Hepatocyte (in vitro differentiated cells): ENCODE measurements around the gene DCAF6. TPM values are rescaled to one million over a fixed set of nuclear protein-coding genes. Genes with fewer than 3 reads are reported as not detected.
"Not testable (repeated sequence)": the region's sequence is repeated elsewhere in the genome, so short reads cannot be mapped to it uniquely, and the experiment has no call there.

Experiments
- DNase-seq: peaks from one replicate; pipeline ENCODE4 v3.0.0-alpha.2; 2016; ENCODE audit warnings: low spot score
- H2AFZ ChIP-seq: fragments of 200-600 bp; sonication (generic); 2 replicates; pipeline ENCODE4 v1.6.0; 2016; ENCODE audit warnings: antibody characterized with exemption, mild to moderate bottlenecking
- H3K27ac ChIP-seq: fragments of 200-600 bp; sonication (generic); 2 replicates; pipeline ENCODE4 v1.5.1; 2016; ENCODE audit warnings: mild to moderate bottlenecking
- H3K27me3 ChIP-seq: fragments of 200-600 bp; sonication (generic); 2 replicates; pipeline ENCODE4 v1.6.1; 2016
- H3K36me3 ChIP-seq: fragments of 200-600 bp; sonication (generic); replicated peaks from 2 replicates; pipeline ENCODE4 v1.5.1; 2016; ENCODE audit warnings: low read depth; ENCODE audit not compliant: insufficient read depth
- H3K4me1 ChIP-seq: fragments of 200-600 bp; sonication (generic); 2 replicates; pipeline ENCODE4 v1.5.1; 2016; ENCODE audit warnings: mild to moderate bottlenecking, moderate library complexity; ENCODE audit not compliant: insufficient read depth
- H3K4me2 ChIP-seq: fragments of 200-600 bp; sonication (generic); 2 replicates; pipeline ENCODE4 v1.6.0; 2016
- H3K4me3 ChIP-seq: fragments of 200-600 bp; sonication (generic); 2 replicates; pipeline ENCODE4 v1.5.1; 2016; ENCODE audit warnings: mild to moderate bottlenecking
- H3K79me2 ChIP-seq: fragments of 200-600 bp; sonication (generic); 2 replicates; pipeline ENCODE4 v1.6.0; 2017; ENCODE audit warnings: mild to moderate bottlenecking
- H3K9me2 ChIP-seq: fragments of 200-600 bp; sonication (generic); replicated peaks from 2 replicates; pipeline ENCODE4 v1.6.0; 2017; ENCODE audit warnings: mild to moderate bottlenecking; ENCODE audit not compliant: insufficient read depth
- H3K9me3 ChIP-seq: fragments of 200-600 bp; sonication (generic); 2 replicates; pipeline ENCODE4 v1.5.1; 2016; ENCODE audit warnings: low read depth, mild to moderate bottlenecking
- H4K20me1 ChIP-seq: fragments of 200-600 bp; sonication (generic); 2 replicates; pipeline ENCODE4 v1.6.0; 2016; ENCODE audit warnings: mild to moderate bottlenecking; ENCODE audit not compliant: insufficient read depth, poor library complexity, severe bottlenecking
- EZH2 ChIP-seq: fragments of 200-600 bp; sonication (generic); IDR thresholded peaks from 2 replicates; pipeline ENCODE4 v1.6.1; 2016; ENCODE audit warnings: antibody characterized with exemption, mild to moderate bottlenecking, borderline replicate concordance
- EZH2phosphoT487 ChIP-seq: fragments of 200-600 bp; sonication (generic); IDR thresholded peaks from one replicate; pipeline ENCODE4 v1.6.1; 2018; ENCODE audit warnings: antibody characterized with exemption, mild to moderate bottlenecking, low read depth, moderate library complexity; ENCODE audit not compliant: unreplicated experiment, severe bottlenecking
- WGBS: methylation state at CpG from one replicate; pipeline ENCODE4 v1.1.6; 2016; ENCODE audit warnings: low lambda C conversion rate; ENCODE audit errors: missing lambda C conversion rate; 5-methylcytosine and 5-hydroxymethylcytosine counted together
- polyA plus RNA-seq: library from polyadenylated mRNA; unstranded; fragments of >200 nt; fragmentation: Nextera tagmentation; extraction: Ambion mirVana; gene quantifications from 2 replicates; pipeline ENCODE4 v1.2.1, GENCODE V29; 2016
- total RNA-seq: library from RNA; depleted of rRNA; stranded (reverse); fragments of >200 nt; gene quantifications from 2 replicates; pipeline ENCODE4 v1.2.3, GENCODE V29; 2014
- TF ChIP-seq, protein P1 (sequence below): fragments of 200-600 bp; sonication (generic); IDR thresholded peaks from 2 replicates; pipeline ENCODE4 v1.5.1; 2016; ENCODE audit warnings: antibody characterized with exemption, mild to moderate bottlenecking; ENCODE audit not compliant: poor library complexity

DCAF6 gene
- total and polyA plus RNA-seq, 2 experiments from 2014 or later, result 62.7 to 69.4 TPM

DNA sequence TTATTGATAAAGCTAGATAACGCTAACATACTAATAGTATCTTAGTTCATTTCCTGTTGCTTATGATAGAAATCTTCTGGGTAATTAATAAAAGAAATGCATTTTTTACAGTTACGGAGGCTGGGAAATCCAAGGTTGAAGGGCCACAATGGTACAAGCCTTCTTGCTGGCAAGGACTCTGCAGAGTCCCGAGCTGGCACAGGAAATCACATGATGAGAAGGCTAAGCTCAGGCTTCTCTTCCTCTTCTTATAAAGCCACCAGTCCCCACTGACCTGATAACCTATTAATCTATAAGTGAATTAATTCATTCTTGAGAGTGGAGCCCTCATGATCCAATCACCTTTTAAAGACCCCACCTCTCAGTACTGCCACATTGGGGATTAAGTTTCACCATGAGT is 117.6 kb downstream of the DCAF6 start:
- Histone ChIP-seq H2AFZ (no peak overlapping the region), H3K4me3 (no peak overlapping the region), H3K4me2 (no peak overlapping the region), H3K27me3 (no peaks in the 10 kb centered on the region), H3K4me1 (no peaks in the 10 kb centered on the region), H3K9me3 (no peaks in the 10 kb centered on the region), H4K20me1 (no peaks in the 10 kb centered on the region), H3K9me2 (no peaks in the 10 kb centered on the region), H3K36me3 (no peaks in the 10 kb centered on the region), H3K27ac (no peak overlapping the region), H3K79me2 (no peaks in the 10 kb centered on the region)
- 96% methylated on average over 3 of the region's 3 CpGs for WGBS
- TF ChIP-seq, protein P1, sequence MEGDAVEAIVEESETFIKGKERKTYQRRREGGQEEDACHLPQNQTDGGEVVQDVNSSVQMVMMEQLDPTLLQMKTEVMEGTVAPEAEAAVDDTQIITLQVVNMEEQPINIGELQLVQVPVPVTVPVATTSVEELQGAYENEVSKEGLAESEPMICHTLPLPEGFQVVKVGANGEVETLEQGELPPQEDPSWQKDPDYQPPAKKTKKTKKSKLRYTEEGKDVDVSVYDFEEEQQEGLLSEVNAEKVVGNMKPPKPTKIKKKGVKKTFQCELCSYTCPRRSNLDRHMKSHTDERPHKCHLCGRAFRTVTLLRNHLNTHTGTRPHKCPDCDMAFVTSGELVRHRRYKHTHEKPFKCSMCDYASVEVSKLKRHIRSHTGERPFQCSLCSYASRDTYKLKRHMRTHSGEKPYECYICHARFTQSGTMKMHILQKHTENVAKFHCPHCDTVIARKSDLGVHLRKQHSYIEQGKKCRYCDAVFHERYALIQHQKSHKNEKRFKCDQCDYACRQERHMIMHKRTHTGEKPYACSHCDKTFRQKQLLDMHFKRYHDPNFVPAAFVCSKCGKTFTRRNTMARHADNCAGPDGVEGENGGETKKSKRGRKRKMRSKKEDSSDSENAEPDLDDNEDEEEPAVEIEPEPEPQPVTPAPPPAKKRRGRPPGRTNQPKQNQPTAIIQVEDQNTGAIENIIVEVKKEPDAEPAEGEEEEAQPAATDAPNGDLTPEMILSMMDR, result no peak
- TF ChIP-seq EZH2phosphoT487 (no peak), EZH2 (no peak)
- no peak for DNase-seq

DNA sequence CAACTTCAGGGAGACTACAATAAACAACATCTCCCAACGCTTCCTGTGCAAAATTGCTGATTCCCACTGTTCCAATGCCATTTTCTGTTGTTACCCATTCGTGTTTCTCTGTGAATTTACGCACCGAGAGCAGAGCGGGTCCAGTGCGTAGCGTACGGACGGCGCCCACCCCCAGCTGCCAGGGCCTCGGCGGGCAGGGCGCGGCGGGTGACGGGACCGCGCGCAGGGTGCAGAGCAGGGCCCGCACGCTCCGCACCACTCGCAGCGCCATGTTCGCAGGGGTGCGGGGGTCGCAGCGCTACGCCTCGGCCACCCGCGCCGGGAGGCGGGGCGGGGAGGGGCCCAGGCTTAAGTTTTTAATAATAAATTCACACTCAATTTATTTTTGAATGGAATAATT is 119.7 kb downstream of the DCAF6 start:
- not testable (repeated sequence) for H3K27ac ChIP-seq, H3K9me2 ChIP-seq, H3K9me3 ChIP-seq, H3K79me2 ChIP-seq, H3K36me3 ChIP-seq, H4K20me1 ChIP-seq, H3K4me3 ChIP-seq, H2AFZ ChIP-seq, H3K27me3 ChIP-seq, H3K4me1 ChIP-seq, DNase-seq, H3K4me2 ChIP-seq
- 94% methylated on average over 18 of the region's 35 CpGs for WGBS

DNA sequence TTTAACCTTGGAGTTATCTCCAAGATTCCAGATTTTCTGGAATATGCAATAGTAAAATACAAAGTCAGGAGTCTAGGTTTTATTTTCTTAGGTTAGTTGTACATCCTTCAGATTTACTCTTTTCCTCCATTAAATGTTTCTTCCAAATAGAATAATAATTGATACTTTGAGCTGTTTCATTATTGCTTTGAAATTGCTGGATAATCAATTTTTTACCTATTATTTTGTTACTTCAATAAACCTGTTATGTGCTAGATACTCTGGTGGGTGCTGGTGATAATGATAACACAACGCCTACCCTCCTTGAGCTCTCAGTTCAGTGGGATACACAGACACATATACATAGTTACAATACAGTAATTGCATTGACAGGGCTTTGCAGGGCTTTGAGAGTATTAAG is 120.9 kb downstream of the DCAF6 start:
- H3K27me3 ChIP-seq, result no peaks in the 10 kb centered on the region
- H3K4me2 ChIP-seq, result no peak overlapping the region
- WGBS, result 92% methylated on average over 1 of the region's 1 CpG
- no peak overlapping the region for H2AFZ ChIP-seq
- H3K9me2 ChIP-seq, result no peaks in the 10 kb centered on the region
- no peaks in the 10 kb centered on the region for H4K20me1 ChIP-seq
- H3K79me2 ChIP-seq, result no peaks in the 10 kb centered on the region
- no peak for DNase-seq
- H3K4me1 ChIP-seq, result no peaks in the 10 kb centered on the region
- no peak overlapping the region for H3K27ac ChIP-seq
- TF ChIP-seq, protein P1, result no peak
- TF ChIP-seq EZH2phosphoT487 (no peak), EZH2 (no peak)
- no peaks in the 10 kb centered on the region for H3K36me3 ChIP-seq
- no peak overlapping the region for H3K4me3 ChIP-seq
- no peaks in the 10 kb centered on the region for H3K9me3 ChIP-seq

DNA sequence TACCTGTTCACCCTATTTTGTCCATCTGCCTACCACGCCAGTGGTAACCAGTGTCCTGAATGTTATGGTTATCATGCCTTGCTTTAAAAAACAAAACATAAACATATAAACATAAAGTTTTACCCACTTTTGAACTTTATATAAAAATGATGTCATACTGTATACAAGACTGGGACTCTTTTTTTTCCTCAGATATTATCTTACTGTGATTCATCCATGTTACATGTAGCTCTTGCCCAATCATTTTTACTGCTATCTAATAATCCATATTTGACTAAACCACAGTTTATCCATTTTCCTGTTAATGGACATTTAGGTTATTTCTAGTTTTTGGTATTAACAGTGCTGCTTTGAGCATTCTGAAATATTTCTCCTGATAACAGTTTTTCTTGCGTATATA is 121.4 kb downstream of the DCAF6 start:
- Histone ChIP-seq H3K27me3 (no peaks in the 10 kb centered on the region), H3K4me2 (no peak overlapping the region), H2AFZ (no peak overlapping the region), H3K4me1 (no peaks in the 10 kb centered on the region), H3K27ac (no peak overlapping the region), H3K9me3 (no peaks in the 10 kb centered on the region), H3K79me2 (no peaks in the 10 kb centered on the region), H3K9me2 (no peaks in the 10 kb centered on the region), H3K4me3 (no peak overlapping the region), H3K36me3 (no peaks in the 10 kb centered on the region), H4K20me1 (no peaks in the 10 kb centered on the region)
- 100% methylated on average over 2 of the region's 2 CpGs for WGBS
- TF ChIP-seq EZH2 (no peak), EZH2phosphoT487 (no peak)
- TF ChIP-seq, protein P1, result no peak
- DNase-seq, result no peak
